NCI-H2029 (cell line): ENCODE data around the gene C10orf143.
"Not testable (repeated sequence)": the region's sequence is repeated elsewhere in the genome, so short reads cannot be mapped to it uniquely, and the experiment has no call there.

Source experiments
- DNase-seq: peaks from one replicate; lab custom pipeline; 2025; lab: John Stamatoyannopoulos, UW

C10orf143 gene

DNA sequence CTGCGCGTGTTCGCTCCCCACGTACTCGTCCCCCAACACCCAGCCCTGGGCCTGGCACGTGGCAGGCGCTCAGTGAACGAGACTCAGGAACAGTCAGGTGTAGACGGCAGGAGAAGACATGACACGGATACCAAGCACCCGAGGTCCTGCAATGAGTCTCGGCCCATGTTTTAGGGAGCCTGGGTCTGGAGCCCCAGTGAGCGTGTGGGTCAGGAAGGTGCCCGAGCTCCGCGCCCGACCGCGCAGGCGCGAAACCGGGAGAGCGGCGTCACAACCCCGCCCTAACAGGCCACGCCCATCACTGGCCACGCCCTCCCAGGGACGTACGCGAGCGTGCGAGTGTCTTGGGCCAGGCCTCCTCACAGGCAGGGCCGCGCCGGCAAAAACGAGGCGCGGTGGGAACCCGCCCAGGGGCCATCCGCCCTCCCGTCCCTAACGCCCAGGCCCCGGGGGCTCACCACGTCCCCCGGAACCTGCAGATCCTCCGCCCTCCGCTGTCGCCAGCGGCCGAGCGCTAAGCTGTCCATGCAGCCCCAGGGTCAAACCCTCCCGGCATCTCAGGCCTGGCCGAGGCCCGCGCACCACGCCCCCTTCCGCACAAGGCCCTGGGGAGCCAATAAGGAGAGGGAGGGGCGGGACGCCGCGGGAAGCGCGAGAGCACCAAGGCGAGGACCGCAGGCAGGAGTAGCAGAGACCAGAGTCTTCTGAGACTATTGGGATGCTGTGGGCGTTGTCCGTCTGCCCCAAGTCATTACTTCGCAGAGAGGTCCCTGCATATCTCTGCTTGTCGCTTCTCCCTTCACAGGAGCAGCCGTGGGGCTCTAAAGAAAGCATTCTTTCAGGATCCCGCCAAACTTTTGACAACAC is at the start of gene C10orf143:
C10orf143 (minus strand) TSS at position 585 of the 867 bp plus-strand sequence; CDS start at position 527, 58 bp downstream.
- peak; percentile 80 for DNase-seq

DNA sequence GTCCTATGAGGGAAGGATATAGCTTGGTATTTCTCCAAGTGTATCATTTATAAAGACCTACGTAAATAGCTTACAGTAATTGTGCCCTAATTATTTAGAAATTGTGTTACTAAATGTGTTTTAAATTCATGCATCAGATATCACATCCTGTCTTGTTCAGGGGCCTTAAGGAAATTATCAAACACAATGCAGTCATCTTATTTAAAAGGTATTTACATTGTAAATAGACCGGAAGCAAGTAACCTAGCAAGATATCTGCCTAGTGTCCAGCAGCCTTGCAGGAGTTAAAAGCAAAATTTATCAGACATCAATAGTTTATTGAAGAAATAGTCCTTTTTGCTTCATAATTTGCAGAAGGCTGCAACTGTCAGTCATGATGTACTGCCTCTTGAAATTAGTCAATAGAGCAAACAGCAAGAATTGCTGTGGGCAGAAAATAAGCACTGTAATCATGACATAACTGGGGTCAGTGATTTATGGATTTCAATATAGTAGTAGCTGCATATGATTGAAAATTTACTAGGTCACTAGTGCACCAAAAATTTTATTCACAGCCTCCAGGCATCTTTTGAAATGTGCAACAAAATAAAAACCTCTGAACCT is 48.7 kb upstream of the C10orf143 start:
- DNase-seq, result no peak

DNA sequence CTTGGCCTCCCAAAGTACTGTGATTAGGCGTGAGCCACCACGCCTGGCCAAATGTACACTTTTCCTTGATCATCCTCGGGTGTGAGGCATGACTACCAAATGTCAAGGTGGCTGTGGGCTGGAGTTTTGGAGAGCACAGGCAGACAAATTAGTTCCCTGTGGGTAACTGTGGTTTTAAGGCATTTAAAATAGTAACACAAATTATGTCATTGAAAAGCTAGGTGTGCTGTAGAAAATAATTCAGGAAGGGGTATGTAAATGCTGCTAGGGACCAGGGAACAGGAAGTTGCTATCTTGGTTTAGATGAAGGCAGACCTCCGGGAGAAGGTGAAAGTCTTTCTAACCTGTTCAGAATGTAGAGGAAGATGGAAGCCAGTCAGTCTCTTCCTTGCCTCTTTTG is 35.4 kb upstream of the C10orf143 start:
- no peak for DNase-seq

GRCh38 chr10:130141878-130142277 is 31.2 kb upstream of the C10orf143 start:
- DNase-seq, result no peak

DNA sequence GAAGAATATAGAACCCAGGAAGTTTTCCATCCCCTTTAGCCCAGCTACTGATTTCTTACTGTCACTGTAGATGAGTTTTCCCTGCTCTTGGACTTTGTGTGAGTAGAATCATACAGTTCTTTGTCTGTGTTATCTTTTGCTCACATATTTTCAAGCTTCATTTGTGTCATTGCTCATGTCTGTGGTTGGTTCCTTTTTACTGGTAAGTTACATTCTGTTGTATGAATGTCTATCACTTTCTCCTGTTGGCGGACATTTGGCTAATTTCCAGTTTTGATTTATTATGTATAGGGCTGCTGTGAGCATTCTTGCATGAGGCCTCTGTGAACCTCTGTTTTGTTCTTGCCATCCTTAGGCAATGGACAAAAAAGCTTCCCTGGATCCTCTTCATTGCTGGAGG is 30.8 kb upstream of the C10orf143 start:
- no peak for DNase-seq

- no peak for DNase-seq
Measured at GRCh38 chr10:130141038-130141437, 30.4 kb upstream of the C10orf143 start.

DNA sequence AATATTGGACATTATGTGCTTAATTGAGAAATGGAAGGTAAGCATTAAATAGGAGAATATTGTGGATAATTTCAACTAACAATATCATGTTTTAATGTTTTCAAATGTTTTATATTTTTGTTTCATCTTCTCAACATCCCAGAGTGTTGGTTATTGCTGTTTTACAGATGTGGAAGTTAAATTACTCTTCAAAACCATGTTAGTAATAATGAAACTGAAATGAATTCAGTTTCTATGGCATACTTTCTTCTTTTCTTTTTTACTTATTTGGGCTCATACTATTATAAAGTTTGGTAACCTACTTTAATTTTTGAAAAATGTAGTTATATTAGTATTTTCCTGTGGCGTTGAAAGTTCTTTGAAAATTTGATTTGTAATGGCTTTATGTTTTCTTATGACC is 29.8 kb upstream of the C10orf143 start:
- no peak for DNase-seq

DNA sequence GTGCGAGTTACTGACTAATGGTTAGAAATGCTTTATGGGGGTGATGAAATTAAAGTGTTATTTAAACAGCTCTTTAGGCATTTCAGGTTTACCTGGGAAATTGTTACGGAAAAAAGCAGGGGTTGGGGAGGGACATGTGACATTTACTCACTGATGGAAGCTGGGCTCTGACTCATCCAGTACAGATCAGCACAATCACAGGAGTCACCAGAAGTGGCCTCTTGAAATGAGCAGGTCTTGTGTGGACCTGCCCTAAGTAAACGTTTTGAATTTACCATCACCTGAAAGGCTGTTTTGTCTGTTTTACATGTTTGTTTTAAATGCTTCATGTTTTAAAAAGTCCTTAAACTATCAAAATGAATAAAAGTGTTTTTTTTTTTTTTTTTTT is 27.8 kb upstream of the C10orf143 start:
- DNase-seq, result peak; percentile 57

DNA sequence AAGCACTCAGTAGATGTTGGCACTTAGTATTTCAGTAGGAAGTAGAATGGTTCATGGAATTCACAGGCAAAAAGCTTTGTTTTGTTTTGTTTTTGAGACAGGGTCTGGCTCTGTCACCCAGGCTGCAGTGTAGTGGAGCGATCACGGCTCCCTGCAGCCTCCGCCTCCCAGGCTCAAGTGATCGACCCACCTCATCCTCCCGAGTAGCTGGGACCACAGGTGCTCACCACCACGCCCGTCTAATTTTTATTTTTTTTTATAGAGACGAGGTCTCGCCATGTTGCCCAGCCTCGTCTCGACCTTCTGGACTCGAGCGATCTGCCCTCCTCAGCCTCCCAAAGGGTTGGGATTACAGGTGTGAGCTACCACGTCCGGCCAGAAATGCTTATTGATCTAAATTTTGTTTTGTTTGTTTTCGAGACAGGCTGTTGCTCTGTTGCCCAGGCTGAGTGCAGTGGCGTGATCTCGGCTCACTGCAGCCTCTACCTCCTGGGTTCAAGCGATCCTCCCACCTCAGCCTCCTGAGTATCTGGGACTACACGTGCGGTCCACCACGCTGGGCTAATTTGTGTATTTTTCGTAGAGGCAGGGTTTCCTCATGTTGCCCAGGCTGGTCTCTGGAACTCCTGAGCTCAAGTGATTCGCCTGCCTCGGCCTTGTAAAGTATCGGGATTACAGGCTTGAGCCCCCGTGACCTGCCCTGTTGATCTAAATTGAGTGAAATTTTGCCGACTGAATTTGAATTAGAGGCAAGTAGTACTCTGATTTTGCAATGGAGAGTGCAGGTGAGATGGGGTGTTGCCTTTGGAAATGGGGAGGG is 27.2 kb upstream of the C10orf143 start:
- DNase-seq, result no peak

GRCh38 chr10:130137090-130137448 is 26.4 kb upstream of the C10orf143 start:
- no peak for DNase-seq

GRCh38 chr10:130136226-130137089 is 25.8 kb upstream of the C10orf143 start, which contains the start of gene GLRX3:
TSS of gene GLRX3 (plus strand) at chr10:130136391. CDS start at chr10:130136421, 30 bp downstream.
- DNase-seq, result peak; percentile 75

DNA sequence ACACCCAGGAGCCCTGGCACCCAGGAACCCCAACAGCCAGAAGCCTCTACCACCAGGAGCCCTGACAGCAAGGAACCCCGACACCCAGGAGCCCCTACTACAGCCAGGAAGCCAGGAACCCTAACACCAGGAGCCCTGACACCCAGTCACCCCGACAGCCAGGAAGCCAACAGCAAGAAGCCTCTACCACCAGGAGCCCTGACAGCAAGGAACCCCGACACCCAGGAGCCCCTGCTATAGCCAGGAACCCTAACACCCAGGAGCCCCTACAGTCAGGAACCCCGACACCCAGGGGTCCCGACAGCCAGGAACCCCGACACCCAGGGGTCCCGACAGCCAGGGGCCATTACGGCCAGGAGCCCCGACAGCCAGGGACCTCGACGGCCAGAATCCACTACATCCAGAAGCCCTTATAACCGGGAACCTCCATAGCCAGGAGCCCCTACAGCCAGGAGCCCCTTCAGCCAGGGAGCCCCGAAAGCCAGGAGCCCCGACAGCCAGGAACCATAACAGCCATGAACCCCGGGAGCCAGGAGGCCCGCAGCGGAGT is 25.1 kb upstream of the C10orf143 start:
- DNase-seq, result no peak

DNA sequence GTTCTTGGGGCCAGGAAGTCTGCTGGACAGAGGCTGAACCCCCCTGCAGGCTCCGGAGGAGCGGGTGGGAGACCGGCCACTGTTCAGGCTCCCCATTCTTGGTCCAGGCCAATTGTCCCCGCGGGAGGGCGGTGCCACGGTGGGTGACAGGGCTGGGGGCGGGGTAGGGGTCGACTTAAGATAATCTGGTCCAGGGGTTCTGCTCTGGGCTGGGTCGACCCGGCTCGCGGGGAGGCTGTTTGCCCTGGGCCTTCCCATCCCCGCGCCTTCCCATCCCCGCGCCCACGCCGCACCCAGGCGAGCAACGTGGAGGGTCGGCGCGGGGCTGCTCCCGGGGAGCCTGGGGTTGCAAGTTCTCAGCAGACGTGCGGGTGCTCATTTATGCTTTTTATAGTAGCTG is 18.3 kb upstream of the C10orf143 start:
- no peak for DNase-seq

DNA sequence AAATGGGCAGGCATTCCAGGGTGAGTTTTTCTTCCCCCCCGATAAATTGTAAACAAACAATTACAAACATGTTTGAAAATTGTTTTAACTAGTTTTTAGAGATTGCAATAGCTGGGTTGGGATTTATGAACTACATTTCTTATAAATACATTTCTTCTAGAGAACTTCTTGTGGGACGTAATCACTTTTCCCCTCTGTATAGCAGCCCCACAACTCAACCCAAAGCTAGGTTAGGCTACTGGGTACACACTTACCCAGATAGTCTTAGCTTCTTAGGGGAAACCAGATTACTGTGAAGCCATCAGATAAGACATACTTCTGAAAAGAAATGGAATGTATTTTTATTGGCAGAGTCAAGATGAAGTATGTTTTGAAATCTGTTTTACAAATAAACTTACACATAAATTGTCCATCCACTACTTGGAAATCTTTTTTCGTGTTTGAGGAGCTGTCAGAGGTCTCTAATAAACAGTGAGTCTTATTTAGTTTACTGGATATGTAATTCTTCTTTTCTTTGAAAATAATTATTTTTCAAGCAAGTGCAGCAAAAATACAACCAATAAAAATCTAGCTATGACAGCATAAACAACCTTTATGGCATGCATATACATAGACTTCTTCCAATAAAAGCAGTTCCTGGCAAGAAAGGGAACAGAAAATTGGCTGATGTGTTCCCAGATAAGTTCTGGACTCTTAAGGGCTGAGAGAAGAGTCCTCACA is 17.6 kb upstream of the C10orf143 start:
- DNase-seq, result no peak

- no peak for DNase-seq
Measured at GRCh38 chr10:130127364-130128061, 16.9 kb upstream of the C10orf143 start.

DNA sequence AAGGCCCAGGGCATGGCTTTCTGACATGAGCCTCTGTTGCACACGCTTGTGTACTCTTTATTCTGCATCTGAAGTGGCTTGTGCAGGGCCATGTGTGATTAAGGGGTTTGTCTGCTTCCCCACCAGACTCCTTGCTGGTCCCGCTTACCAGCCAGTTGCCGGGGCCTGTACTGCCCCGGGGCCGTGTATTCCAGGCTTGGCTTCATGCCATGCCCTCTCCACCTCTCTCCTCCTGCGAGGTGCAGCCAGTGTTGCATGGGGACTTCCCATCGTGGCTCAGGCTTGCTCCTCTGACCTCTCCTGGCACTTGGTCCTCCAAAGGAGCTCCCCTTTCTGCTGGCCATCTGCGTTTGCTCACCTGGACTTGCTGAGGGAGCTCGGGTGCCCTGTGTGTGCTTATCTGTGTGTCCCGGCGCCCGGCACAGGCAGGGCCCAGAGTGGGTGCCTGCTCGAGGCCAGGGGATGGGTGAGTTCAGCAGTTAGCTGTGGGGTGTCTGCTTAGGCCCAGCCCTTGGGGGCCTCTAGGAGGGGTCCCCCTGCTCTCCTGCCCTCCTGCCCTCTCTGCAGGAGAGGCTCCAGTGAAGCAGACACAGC is 11.0 kb upstream of the C10orf143 start:
- DNase-seq, result no peak

DNA sequence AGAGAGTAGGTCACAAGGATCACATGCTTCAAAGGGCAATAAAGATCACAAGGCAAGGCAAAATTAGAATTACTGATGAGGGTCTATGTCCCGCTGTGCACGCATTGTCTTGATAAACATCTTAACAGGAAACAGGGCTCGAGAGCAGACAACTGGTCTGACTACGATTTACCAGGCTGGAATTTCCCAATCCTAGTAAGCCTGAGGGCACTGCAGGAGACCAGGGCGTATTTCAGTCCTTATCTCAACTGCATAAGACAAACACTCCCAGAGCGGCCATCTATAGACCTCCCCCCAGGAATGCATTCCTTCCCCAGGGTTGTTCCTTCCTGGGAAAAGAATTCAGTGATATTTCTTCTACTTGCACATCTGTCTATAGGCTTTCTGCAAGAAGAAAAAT is 6.9 kb upstream of the C10orf143 start:
- DNase-seq, result not testable (repeated sequence)

GRCh38 chr10:130116942-130117341 is 6.3 kb upstream of the C10orf143 start:
- DNase-seq, result not testable (repeated sequence)

DNA sequence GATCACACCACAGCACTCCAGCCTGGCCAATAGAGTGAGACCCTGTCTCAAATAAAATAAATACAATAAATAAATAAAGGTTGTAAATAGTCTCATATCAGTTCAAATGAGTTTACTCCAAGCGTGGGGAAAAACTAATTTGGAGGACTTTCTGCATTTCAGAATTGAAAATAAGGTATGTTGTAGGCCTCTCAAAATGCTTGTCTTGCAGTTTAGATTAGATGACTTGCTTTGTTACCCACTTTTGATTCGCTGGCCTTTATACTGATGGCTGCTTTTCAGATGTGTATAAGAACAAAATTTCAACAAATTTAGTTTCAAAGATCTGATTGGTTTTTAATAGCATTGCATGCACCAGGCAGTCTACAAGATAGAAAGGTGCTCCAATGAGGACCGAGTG is 2.2 kb upstream of the C10orf143 start:
- no peak for DNase-seq

GRCh38 chr10:130111852-130112180 is 1.2 kb upstream of the C10orf143 start:
- DNase-seq, result no peak
